GM12874 (cell line): ENCODE results near the gene CLIC1.
A peak's percentile ranks its signal among the peaks of the same experiment; 100 is the strongest.

Source experiments
- TF ChIP-seq, protein P1 (sequence below): IDR thresholded peaks from 2 replicates; pipeline ENCODE4 v1.5.1; 2011; ENCODE audit warnings: low read depth, mild to moderate bottlenecking, control low read depth, low read length, moderate library complexity; ENCODE audit not compliant: insufficient read depth

CLIC1 gene

DNA sequence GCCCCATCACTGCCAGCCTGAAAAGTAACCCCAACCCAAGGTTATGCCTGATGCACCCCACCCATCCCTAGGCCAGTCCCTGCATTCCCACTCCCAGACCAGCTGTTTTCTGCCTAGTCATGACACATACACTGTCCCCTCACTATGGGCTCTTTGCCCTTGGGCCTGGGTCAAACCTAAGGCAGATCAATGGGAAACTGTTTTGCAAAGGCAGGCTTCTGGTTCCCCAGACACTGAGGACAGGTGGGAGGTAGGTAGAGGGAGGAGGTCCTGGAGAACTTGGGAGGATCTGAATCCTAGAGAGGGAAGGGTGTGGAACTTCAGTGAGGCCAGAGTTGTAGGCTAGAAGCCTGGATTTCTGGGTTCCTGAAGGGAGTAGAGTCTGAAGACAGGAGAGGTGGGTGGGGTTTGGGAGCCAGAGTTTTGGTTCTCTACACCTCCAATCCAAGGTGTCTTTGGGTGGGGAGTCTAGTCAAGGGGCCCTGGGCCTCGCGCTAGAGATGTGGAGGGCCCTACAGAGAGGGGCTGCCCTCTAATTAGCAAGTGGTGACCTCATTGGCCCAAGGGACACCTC lies 2.0 kb downstream of the CLIC1 start:
- TF ChIP-seq, protein P1, sequence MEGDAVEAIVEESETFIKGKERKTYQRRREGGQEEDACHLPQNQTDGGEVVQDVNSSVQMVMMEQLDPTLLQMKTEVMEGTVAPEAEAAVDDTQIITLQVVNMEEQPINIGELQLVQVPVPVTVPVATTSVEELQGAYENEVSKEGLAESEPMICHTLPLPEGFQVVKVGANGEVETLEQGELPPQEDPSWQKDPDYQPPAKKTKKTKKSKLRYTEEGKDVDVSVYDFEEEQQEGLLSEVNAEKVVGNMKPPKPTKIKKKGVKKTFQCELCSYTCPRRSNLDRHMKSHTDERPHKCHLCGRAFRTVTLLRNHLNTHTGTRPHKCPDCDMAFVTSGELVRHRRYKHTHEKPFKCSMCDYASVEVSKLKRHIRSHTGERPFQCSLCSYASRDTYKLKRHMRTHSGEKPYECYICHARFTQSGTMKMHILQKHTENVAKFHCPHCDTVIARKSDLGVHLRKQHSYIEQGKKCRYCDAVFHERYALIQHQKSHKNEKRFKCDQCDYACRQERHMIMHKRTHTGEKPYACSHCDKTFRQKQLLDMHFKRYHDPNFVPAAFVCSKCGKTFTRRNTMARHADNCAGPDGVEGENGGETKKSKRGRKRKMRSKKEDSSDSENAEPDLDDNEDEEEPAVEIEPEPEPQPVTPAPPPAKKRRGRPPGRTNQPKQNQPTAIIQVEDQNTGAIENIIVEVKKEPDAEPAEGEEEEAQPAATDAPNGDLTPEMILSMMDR: no peak

DNA sequence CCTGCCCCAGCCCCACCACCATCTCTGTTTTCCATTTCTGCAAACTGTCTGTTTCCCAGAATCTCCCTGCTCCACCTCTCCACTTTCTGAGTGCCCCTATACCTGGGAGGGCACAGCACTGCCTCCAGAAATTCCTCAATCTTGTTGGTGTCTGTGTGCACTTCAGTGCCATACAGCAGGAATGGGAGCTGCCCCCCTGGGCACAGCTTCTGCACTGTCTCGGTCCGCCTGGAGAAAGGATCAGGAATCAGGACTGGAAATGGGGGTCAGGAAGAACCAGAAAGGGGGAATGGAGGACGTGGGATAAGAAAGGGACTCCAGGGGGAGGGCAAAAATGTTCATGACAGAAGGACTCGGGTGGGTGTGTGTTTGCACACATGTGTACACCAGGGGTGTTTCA lies 2.6 kb downstream of the CLIC1 start:
- TF ChIP-seq, protein P1: no peak

DNA sequence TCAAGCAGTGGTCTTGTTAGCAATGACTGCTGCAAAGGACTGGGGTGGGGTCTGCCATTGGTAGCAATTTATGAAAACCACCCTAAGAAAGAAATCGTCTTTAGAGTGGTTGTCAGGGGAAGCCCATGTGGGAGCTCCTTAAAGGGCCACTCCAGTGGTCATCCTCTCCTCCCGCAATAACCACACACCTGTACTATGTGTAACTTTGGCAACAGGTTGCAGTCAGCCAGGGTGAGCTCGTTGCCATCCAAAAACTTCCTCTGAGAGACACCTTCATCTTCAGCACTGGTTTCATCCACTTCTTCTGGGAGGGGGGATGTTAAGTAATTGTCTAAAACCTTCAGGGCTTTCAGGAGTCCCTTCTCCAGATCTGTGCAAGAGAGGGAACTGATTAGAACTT lies 4.3 kb downstream of the CLIC1 start:
- TF ChIP-seq, protein P1: no peak

DNA sequence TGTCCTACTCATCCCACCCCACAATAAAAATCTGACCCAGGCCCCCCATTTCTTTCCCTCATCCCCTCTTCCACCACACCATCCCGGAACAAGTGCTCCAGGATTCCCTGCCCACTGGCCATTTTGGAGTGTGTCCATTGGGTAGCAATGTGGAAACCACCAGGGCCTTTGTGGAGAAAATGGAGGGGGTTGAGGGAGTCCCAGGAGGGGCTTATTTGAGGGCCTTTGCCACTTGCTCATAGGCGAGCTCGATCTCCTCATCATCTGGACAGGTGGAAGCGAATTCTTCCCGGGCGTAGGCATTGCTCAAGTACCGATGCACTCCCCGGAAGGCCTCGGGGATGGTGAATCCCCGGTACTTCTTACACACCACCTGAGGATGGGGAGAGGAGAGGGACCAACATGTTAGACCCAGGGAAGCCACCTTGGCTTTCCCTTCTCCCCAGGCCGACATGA lies 5.7 kb downstream of the CLIC1 start:
- TF ChIP-seq, protein P1: no peak

DNA sequence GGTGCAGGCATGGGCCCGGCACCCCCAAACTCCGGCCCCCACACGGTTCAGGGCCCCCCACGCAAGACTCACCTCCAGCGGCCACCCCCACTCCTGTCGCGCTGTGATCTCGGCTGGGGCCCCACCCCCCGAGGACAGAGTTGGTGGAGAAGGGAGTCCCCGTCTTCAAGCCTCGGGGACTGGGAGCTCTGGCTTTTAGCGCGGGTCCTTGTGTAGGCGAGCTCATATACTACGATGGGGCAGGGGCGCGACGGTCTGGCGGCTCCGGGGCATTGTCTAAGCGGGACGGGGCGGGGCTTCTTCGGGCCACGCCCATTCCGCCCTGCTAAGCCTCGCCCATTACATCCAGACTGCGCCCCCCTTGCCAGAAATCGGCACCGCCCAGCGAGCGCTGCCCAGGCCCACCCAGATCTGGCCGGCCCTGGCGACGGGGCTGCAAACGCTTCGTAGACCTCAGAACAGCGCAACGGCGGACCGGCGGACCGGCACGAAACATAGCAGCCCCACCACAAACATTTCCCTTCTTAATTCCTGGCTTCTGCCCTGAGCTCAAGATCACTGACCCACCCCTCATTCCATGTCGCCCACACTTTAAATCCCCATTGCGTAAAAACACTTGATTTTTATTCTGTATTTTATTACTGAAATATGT lies 6.2 kb downstream of the CLIC1 start:
- TF ChIP-seq, protein P1: no peak

DNA sequence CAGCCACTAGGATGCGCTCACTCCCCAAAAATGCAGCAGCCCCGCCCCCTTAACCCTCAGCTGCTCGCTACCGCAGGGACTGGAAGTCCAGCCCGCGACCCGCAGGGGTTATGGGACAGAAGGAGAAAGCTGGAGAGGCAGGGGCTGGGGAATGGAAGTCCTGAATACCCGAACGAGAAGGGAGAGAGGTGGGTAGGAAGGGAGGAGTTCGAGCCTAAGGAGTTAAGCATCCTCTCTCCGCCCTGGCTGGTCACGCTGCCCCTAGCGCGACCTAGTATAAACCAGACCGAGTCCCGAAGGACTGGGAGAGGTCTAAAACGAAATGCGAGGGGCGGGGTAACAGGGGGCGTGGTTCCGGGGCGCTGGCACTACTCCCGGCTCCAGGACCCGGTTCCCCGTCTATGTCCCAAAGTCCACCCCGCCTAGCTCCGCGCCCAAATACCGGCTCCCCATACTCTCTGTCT lies 6.8 kb downstream of the CLIC1 start:
- TF ChIP-seq, protein P1: no peak; the same call in 1 of the 2 replicates

DNA sequence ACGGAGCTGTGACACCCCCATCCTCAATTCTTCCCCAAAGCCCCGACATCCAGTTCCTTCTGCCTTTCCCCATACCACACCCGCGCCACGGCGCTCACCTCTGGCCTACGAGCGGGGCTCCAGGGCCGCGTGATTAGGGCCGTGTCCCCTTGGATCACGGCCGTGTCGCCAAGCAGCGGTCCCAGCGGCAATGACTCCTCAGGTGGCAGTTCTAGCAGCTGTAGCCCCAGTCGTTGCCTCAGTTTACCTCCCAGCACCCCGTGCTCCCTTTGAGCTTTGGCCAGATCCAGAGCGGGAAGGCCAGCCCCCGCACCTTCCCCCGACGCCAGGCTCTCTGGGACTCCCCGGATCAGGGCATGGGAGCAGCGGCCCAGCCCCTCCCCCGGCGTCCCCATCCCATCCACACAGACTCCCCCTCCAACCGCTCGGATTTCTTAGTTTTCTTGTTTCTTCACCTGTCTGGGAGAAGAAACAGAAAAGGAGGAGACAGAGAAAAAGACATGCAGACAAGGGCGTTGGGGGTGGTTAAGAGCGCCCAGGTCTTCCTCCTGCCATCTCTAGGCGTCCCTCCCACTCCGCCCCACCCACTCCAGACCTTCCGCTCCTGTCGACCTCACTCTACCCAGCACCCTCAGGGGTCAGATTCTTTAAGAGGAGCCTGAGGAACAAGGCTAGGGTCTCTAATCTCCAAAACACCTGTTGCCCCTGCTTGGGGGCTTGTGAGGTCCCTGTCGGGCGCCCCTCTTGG lies 7.4 kb downstream of the CLIC1 start, which contains the start of gene DDAH2:
DDAH2 (minus strand) TSS at position 533 of the 748 bp plus-strand sequence; CDS start at position 395, 138 bp downstream.
- TF ChIP-seq, protein P1: peak; percentile 84; the same call in 1 of the 2 replicates
